ENCODE data around the gene FRMD6.
"Not testable (repeated sequence)": the region's sequence is repeated elsewhere in the genome, so short reads cannot be mapped to it uniquely, and the experiment has no call there.

FRMD6 gene

DNA sequence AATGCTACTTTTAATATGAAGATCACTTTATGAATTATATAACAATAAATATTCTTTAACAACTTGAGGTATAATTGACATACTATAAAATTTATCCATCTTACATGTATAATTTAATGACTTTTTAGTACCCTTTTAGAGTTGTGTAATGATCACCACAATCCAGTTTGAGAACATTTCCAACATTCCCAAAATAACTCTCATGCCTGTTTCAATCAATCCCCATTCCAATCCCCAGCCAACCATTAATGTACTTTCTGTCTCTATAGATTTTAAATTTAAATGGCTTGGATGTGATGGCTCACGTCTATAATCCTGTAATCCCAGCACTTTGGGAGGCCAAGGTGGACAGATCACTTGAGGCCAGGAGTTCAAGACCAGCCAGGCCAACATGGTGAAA lies 23.5 kb upstream of the FRMD6 start:
- DNase-seq (ENCODE audit: low read depth in 2 of 3, low spot score in 2 of 3): no peak

- no peak for DNase-seq (ENCODE audit: low read depth in 2 of 3, low spot score in 2 of 3)
Observed at GRCh38 chr14:51630987-51631386, 20.7 kb upstream of the FRMD6 start.

GRCh38 chr14:51633298-51633697 lies 18.4 kb upstream of the FRMD6 start:
- not testable (repeated sequence) for DNase-seq (ENCODE audit: low read depth in 2 of 3, low spot score in 2 of 3)

DNA sequence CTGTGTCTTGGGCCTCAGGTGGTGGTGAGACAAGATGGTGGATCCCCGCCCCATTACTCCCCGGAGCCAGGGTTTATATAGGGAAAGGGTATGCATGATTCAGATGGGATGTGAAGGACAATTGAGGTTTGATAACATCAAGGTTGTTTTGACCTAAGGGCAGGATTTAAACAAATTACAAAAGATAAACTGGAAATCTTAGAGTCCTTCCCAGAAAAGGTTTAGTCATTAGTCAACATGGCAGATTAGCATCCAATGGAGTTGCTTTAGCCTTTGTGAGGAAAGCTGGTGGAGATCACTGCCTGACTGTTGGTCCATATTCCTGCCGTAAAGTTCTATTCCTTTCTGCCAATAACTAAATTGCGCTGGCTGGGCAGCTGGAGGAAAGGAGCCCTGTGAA lies 15.6 kb upstream of the FRMD6 start:
- DNase-seq (ENCODE audit: low read depth in 2 of 3, low spot score in 2 of 3): no peak

- DNase-seq (ENCODE audit: low read depth in 2 of 3, low spot score in 2 of 3): no peak
Observed at GRCh38 chr14:51638071-51638944, 13.4 kb upstream of the FRMD6 start.

DNA sequence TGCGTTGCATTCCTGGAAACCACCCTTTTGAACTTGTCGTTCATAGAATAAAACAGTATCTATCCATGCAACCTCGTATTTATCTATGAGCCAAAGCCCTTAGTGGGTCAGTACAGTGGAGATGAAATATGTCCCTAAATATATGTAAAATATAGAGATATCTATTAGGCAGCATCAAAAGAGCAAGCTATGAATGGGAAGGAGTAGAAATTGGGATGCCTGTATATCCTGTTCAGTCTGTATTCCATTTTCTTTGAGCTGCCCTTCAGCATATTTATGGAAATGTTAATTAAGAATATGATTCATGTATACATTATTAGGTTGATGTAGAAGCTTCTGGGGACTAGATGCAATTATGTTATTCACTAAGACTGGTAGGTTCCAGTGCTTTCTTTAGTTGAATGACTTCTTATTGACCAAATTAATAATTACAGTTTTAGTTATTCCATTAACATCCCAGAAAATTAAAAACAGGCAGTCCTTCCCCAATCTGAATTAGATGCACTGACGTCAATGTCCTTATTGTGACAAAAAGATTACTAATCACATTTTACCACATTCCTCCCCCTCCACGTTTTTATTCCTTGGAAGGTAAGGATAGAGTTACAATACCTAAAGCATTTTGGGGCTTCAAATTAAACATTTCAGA lies 11.9 kb upstream of the FRMD6 start:
- DNase-seq (ENCODE audit: low read depth in 2 of 3, low spot score in 2 of 3): no peak

- DNase-seq (ENCODE audit: low read depth in 2 of 3, low spot score in 2 of 3): no peak
Observed at GRCh38 chr14:51643140-51643539, 8.6 kb upstream of the FRMD6 start.

GRCh38 chr14:51644217-51644933 lies 7.3 kb upstream of the FRMD6 start:
- DNase-seq (ENCODE audit: low read depth in 2 of 3, low spot score in 2 of 3): no peak

DNA sequence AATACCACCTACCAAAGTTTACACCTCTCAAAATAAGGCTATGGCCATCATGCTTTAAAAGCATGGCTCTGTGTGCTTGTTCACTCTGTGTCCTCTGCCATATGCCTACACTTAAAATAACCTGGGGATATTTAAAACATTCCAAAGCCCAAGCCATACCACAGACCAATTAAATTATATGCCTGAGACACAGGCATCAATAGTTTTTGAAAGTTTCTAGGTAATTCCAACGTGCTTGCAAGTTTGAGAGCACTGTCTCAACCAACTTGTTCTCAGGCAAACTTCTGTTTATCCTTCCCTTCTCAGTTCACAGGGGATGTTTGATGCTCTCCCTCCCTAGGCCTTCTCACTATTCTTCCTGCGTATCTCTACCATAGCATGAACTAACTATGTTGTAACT lies 3.4 kb upstream of the FRMD6 start:
- DNase-seq (ENCODE audit: low read depth in 2 of 3, low spot score in 2 of 3): no peak

- no peak for DNase-seq (ENCODE audit: low read depth in 2 of 3, low spot score in 2 of 3)
Observed at GRCh38 chr14:51650716-51651387, 858 bp upstream of the FRMD6 start.

DNA sequence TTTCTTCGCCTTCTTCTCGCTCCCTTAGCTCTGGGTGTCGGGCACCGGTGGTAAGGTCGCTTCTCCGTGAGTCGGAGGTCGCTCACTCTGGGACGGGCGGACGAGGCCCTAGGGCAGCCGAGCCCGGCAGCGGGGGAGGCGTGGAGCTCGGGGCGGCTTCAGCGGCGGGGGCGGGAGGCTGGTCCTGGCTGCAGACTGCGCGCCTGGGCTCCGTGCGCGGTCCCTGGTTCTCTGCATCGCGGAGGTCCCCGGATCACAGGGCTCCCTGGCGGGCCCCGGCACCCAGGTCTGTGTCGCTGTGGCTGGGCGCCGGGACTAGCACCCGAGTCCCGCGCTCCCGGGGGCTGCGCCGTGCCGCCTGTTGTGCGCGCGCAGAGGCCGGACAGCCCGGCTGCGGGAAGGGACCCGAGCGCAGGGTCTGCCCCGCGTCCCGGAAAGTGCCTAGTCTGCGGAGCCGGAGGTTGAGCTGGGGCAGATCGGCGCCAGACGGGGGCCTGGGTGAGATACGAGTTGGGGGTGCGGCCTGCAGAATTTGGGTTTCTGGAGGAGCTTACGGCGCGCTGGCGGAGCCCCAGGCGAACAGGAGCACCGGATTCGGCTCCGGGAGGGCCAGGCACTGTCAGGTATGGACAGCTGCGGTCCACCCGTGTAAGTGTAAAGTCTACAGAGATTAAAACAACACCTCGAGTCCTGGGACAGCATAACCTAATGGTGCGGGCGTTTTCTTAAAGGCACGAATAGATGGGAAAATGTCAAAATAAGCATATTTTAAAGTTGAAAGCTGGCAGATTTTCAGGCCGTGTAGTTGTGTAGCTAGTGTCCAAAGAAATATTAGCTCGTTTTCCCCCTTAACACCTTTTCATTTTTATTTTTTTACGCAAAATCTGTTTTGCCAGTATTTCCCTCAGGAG lies 713 bp downstream of the FRMD6 start:
- peak in 1 of 3 experiments; percentile 23 for DNase-seq (ENCODE audit: low read depth in 2 of 3, low spot score in 2 of 3)

DNA sequence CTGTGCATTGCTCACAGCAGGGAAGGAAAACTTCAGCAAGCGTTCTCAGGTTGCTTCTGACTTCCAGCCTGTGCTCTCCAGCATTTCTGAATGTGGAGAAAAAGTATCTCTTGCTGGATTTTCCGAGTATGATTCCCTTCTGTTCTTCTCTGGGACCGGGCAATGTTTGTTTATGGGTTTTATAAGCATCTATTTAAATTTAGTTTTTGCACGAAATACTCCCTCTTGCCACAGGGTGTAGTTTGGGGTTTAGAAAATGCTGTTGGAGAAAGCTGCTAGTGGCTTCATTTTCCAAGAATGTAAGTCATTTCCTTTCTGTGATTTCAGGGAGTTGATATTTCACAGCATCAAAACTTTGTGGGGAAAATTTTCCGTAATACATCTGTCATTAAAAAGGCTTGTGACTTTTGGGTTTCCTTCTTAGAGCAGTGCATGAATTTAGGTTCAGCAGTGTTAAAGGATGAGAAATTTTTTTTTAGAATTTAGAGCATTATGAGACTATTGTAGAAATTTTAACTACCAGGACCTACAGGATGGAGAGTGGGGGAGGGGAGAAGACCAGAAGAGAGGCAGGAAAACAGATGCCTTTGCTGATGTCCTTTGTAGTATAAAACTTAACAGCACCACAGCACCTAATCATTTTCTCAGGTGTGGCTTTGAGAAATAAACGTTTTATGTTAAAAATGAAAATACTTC lies 1.5 kb downstream of the FRMD6 start:
- no peak for DNase-seq (ENCODE audit: low read depth in 2 of 3, low spot score in 2 of 3)

DNA sequence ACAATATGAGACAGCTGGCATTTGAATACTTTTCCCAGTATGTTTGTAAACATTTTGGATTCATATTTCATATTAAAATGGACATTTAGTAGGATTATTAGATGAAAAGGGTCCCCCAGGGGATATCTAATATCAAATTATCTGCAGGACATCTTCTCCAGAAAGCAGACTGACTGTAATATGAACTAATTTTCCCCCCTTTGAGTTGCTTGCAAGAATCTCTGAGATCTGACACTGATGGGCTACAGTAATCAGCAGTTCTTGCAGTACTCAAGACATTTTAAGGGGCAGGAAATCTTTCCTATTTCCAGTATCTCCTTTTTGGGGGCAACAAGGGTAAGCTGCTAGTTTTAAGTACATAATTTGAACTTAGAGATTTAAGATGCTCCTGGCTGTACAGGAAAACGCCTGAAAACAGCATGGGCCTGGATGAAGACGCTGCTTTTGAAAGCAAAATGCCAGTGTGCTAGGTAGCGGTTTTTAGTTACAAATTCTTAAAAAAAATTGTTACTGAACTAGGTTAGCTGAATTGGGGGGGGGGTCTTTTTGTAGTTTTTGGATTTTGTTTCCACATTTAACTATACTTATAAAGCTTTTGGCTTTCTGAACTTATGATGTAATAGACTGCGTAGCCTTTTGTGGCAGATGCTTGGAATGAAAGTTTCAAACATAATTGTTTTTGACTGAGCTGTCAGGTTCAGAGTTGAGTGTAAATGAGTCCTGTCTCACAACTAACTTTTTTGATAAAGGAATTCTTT lies 2.2 kb downstream of the FRMD6 start:
- no peak for DNase-seq (ENCODE audit: low read depth in 2 of 3, low spot score in 2 of 3)

DNA sequence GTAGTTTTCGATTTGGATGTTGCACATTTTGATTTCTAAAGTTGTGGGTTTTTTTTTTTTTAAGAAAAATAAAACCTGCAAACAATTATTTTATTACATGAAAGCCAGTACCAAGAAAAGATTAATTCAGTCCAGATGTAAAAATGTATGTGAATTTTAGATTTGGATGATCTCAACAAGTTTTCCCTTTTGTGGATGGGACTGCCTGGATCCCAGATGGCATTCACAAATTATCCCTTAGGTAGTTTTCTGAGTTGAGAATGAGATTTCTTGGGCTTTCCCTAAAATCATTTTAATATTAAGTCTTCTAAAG lies 2.8 kb downstream of the FRMD6 start:
- DNase-seq (ENCODE audit: low read depth in 2 of 3, low spot score in 2 of 3): no peak

DNA sequence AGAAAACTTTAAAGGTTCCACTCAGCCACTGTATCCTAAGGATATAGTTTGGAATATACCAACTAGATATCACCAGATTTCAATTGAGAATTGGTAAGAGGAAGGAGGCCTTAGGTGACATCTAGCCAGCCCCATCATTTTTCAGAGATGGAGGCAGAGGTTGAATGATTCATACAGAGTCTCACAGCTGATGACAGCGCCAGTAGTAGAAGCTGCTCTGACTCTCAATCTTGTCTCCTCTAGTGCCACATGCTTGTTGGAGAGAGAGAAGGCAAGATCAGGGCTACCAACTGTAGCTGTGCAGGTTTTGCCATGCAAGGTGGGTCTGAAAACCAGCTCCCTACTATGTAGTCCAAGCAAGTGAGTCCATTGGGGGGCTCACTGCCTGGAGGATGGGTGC lies 6.1 kb downstream of the FRMD6 start:
- DNase-seq (ENCODE audit: low read depth in 2 of 3, low spot score in 2 of 3): no peak

DNA sequence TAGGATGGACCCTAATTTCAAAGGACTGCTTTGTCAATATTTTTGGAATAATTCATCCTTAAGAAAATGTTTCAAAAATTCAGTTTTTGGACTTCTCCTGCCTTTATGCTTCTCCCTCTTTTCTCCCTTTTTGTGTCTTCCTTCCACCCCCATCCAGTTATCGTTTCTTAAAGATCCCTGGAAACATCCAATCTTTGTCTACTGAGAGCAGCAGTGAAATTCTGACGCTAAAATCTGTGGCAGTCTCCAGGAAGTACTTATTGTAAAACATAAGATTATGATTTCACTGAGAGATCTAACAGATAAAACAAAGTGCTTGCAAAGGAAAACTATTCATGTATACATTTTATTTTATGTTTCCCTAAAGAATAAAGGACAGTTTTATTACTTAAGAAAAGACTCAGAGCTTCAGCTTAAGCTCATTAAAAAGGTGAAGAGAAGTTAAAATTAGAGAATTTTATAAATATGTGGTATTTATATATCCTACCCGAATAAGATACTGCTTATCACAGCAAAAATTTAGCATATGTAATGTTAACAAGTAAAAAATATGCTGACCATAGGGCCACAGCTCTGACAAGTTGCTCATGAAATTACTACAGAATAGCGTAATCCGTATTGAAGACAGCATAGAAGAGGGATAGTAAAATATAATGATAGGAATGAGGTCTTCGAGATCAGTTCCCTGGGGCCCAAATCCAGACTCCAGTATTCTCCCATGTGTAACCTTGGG lies 6.9 kb downstream of the FRMD6 start:
- no peak for DNase-seq (ENCODE audit: low read depth in 2 of 3, low spot score in 2 of 3)

DNA sequence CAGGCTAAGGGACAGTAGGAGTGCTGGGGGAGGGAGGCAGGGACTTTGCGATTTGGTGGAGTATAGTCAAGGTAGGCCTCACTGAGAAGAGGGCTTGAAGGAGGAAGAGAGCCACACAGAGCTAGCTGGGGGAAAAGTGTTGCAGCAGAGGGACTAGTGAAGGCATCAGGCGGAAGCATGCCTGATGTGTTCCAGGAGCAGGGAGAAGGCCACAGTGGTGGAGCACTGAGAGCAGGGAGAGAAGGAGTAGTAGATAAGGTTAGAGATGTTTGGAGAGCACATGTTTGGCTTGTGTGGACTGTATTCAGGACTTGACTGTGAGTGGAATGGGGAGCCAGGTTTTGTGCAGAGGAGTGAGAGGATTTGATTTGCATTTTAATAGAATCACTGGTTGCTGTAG lies 9.0 kb downstream of the FRMD6 start:
- DNase-seq (ENCODE audit: low read depth in 2 of 3, low spot score in 2 of 3): no peak

- DNase-seq (ENCODE audit: low read depth in 2 of 3, low spot score in 2 of 3): no peak
Observed at GRCh38 chr14:51661504-51661903, 9.8 kb downstream of the FRMD6 start.

Measured in activated CD8-positive, alpha-beta memory T cell treated with anti-CD3 and anti-CD28 coated beads for 48 hours (primary cell).